ENCODE data around the gene GSTO1.

Gene GSTO1

DNA sequence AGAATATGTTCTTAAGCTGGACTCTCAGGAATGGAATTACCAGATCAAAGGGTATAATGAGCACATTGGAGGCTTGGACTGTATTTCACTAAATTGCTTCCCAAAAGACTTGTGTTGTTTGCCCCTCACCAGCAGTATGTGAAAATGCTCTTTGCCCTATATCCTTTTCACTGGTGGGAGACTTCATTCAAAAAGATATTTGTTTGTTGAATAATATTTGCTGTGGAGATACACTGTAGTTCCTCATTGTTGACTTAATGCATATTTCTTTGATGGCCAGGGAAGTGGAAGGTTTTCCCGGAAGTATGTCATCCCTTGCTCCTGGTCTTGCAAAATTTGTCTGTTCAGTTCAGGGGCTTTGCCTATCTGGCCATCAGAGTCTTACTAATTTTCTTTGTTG, 33.7 kb downstream of the GSTO1 start (continued):
- TF ChIP-seq ZNF501 (tag by site-specific recombination; IDR thresholded peaks at IDR 0.05): no peak

DNA sequence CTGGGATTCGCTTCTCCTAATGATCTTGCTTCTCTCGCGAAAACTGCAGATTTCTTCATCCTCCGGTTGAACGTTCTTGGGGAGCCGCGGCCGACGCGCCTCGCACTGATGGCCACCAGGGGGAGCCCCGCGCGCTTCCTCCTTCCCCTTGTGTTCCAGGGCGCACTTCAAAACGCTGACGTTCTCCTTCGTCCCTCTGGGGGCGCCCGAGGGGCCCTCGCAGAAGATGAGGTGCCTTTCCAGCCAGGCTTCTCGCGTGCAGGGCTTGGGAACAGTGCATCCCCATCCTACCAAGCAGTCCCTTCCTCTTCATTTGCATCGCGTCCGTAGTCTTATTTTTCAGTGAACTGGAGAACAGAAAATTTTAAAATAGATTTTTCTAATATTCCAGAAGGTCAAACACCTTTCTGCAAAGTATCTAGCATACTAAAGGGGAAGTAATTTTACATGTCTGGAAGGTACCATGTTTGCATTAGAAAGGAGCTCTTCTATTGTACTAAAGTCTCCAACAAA, 36.8 kb downstream of the GSTO1 start:
- Histone ChIP-seq H3K9me3 (ENCODE audit: control insufficient read depth, insufficient read depth, low read depth, low read length) (no peaks in the 10 kb centered on the region), H3K36me3 (ENCODE audit: control insufficient read depth in 2 of 2, insufficient read depth in 1 of 2, low read length in 2 of 2) (no peaks in the 10 kb centered on the region), H3K4me3 (ENCODE audit: low read depth, low read length) (no peak overlapping the region), H3K4me1 (ENCODE audit: control insufficient read depth, insufficient read depth, low read length) (no peaks in the 10 kb centered on the region; the same call in 1 of the 2 replicates), H3K27ac (ENCODE audit: extremely low read depth, low read depth, low read length) (no peak overlapping the region)
- ChIA-PET CTCF (interaction anchor here (0.6 to 14.0 kb wide), 51 partner anchors 9 to 754 kb away, joined by 3 to 289 read pairs (median 4); partner anchors contain the start of genes CFAP58 and ITPRIP), POLR2A (no interaction called here)
- TF ChIP-seq GLI4 (tag by site-specific recombination; IDR thresholded peaks at IDR 0.05) (no peak), ZNF433 (tag by site-specific recombination; IDR thresholded peaks at IDR 0.05; ENCODE audit: low read depth) (no peak), ZNF394 (tag by site-specific recombination; IDR thresholded peaks at IDR 0.05; ENCODE audit: borderline replicate concordance) (peak; percentile 72; the same call in 1 of the 2 replicates), ZNF660 (tag by site-specific recombination; IDR thresholded peaks at IDR 0.05) (peak; percentile 94), ZNF416 (tag by site-specific recombination; IDR thresholded peaks at IDR 0.05) (no peak), ZSCAN30 (tag by site-specific recombination; IDR thresholded peaks at IDR 0.05) (peak; percentile 69; the same call in 1 of the 2 replicates), ZNF654 (tag by site-specific recombination; IDR thresholded peaks at IDR 0.05; ENCODE audit: low read depth) (peak; percentile 74), ZNF184 (tag by site-specific recombination; IDR thresholded peaks at IDR 0.05) (peak; percentile 53; the same call in 1 of the 2 replicates), SP7 (tag by site-specific recombination; IDR thresholded peaks at IDR 0.05) (peak; percentile 35; the same call in 1 of the 2 replicates), ZBTB17 (tag by site-specific recombination; IDR thresholded peaks at IDR 0.05) (peak; percentile 54; the same call in 1 of the 2 replicates), ZNF24 (tag by site-specific recombination; IDR thresholded peaks at IDR 0.05) (0 out of 2 replicates have a peak, but pooled peaks have one; percentile 34)
- TF ChIP-seq, protein P1, sequence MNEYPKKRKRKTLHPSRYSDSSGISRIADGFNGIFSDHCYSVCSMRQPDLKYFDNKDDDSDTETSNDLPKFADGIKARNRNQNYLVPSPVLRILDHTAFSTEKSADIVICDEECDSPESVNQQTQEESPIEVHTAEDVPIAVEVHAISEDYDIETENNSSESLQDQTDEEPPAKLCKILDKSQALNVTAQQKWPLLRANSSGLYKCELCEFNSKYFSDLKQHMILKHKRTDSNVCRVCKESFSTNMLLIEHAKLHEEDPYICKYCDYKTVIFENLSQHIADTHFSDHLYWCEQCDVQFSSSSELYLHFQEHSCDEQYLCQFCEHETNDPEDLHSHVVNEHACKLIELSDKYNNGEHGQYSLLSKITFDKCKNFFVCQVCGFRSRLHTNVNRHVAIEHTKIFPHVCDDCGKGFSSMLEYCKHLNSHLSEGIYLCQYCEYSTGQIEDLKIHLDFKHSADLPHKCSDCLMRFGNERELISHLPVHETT (tag by site-specific recombination; IDR thresholded peaks at IDR 0.05): 0 out of 2 replicates have a peak, but pooled peaks have one; percentile 46
- TF ChIP-seq, protein P2, sequence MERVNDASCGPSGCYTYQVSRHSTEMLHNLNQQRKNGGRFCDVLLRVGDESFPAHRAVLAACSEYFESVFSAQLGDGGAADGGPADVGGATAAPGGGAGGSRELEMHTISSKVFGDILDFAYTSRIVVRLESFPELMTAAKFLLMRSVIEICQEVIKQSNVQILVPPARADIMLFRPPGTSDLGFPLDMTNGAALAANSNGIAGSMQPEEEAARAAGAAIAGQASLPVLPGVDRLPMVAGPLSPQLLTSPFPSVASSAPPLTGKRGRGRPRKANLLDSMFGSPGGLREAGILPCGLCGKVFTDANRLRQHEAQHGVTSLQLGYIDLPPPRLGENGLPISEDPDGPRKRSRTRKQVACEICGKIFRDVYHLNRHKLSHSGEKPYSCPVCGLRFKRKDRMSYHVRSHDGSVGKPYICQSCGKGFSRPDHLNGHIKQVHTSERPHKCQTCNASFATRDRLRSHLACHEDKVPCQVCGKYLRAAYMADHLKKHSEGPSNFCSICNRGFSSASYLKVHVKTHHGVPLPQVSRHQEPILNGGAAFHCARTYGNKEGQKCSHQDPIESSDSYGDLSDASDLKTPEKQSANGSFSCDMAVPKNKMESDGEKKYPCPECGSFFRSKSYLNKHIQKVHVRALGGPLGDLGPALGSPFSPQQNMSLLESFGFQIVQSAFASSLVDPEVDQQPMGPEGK (tag by site-specific recombination; IDR thresholded peaks at IDR 0.05): 0 out of 2 replicates have a peak, but pooled peaks have one; percentile 25
- TF ChIP-seq, protein P3, sequence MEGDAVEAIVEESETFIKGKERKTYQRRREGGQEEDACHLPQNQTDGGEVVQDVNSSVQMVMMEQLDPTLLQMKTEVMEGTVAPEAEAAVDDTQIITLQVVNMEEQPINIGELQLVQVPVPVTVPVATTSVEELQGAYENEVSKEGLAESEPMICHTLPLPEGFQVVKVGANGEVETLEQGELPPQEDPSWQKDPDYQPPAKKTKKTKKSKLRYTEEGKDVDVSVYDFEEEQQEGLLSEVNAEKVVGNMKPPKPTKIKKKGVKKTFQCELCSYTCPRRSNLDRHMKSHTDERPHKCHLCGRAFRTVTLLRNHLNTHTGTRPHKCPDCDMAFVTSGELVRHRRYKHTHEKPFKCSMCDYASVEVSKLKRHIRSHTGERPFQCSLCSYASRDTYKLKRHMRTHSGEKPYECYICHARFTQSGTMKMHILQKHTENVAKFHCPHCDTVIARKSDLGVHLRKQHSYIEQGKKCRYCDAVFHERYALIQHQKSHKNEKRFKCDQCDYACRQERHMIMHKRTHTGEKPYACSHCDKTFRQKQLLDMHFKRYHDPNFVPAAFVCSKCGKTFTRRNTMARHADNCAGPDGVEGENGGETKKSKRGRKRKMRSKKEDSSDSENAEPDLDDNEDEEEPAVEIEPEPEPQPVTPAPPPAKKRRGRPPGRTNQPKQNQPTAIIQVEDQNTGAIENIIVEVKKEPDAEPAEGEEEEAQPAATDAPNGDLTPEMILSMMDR (tag by site-specific recombination; IDR thresholded peaks at IDR 0.05): peak; percentile 98
- TF ChIP-seq, protein P4, sequence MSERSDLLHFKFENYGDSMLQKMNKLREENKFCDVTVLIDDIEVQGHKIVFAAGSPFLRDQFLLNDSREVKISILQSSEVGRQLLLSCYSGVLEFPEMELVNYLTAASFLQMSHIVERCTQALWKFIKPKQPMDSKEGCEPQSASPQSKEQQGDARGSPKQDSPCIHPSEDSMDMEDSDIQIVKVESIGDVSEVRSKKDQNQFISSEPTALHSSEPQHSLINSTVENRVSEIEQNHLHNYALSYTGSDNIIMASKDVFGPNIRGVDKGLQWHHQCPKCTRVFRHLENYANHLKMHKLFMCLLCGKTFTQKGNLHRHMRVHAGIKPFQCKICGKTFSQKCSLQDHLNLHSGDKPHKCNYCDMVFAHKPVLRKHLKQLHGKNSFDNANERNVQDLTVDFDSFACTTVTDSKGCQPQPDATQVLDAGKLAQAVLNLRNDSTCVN (tag by site-specific recombination; optimal IDR thresholded peaks at IDR 0.05): peak; percentile 14
- TF ChIP-seq, protein P5, sequence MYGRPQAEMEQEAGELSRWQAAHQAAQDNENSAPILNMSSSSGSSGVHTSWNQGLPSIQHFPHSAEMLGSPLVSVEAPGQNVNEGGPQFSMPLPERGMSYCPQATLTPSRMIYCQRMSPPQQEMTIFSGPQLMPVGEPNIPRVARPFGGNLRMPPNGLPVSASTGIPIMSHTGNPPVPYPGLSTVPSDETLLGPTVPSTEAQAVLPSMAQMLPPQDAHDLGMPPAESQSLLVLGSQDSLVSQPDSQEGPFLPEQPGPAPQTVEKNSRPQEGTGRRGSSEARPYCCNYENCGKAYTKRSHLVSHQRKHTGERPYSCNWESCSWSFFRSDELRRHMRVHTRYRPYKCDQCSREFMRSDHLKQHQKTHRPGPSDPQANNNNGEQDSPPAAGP (tag by site-specific recombination; IDR thresholded peaks at IDR 0.05): peak; percentile 74
- TF ChIP-seq, protein P6, sequence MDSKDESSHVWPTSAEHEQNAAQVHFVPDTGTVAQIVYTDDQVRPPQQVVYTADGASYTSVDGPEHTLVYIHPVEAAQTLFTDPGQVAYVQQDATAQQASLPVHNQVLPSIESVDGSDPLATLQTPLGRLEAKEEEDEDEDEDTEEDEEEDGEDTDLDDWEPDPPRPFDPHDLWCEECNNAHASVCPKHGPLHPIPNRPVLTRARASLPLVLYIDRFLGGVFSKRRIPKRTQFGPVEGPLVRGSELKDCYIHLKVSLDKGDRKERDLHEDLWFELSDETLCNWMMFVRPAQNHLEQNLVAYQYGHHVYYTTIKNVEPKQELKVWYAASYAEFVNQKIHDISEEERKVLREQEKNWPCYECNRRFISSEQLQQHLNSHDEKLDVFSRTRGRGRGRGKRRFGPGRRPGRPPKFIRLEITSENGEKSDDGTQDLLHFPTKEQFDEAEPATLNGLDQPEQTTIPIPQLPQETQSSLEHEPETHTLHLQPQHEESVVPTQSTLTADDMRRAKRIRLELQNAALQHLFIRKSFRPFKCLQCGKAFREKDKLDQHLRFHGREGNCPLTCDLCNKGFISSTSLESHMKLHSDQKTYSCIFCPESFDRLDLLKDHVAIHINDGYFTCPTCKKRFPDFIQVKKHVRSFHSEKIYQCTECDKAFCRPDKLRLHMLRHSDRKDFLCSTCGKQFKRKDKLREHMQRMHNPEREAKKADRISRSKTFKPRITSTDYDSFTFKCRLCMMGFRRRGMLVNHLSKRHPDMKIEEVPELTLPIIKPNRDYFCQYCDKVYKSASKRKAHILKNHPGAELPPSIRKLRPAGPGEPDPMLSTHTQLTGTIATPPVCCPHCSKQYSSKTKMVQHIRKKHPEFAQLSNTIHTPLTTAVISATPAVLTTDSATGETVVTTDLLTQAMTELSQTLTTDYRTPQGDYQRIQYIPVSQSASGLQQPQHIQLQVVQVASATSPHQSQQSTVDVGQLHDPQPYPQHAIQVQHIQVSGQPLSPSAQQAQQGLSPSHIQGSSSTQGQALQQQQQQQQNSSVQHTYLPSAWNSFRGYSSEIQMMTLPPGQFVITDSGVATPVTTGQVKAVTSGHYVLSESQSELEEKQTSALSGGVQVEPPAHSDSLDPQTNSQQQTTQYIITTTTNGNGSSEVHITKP (tag by site-specific recombination; IDR thresholded peaks at IDR 0.05): peak; percentile 76
- TF ChIP-seq, protein P7, sequence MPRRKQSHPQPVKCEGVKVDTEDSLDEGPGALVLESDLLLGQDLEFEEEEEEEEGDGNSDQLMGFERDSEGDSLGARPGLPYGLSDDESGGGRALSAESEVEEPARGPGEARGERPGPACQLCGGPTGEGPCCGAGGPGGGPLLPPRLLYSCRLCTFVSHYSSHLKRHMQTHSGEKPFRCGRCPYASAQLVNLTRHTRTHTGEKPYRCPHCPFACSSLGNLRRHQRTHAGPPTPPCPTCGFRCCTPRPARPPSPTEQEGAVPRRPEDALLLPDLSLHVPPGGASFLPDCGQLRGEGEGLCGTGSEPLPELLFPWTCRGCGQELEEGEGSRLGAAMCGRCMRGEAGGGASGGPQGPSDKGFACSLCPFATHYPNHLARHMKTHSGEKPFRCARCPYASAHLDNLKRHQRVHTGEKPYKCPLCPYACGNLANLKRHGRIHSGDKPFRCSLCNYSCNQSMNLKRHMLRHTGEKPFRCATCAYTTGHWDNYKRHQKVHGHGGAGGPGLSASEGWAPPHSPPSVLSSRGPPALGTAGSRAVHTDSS (tag by site-specific recombination; IDR thresholded peaks at IDR 0.05): peak; percentile 28; the same call in 1 of the 2 replicates
- TF ChIP-seq, protein P8, sequence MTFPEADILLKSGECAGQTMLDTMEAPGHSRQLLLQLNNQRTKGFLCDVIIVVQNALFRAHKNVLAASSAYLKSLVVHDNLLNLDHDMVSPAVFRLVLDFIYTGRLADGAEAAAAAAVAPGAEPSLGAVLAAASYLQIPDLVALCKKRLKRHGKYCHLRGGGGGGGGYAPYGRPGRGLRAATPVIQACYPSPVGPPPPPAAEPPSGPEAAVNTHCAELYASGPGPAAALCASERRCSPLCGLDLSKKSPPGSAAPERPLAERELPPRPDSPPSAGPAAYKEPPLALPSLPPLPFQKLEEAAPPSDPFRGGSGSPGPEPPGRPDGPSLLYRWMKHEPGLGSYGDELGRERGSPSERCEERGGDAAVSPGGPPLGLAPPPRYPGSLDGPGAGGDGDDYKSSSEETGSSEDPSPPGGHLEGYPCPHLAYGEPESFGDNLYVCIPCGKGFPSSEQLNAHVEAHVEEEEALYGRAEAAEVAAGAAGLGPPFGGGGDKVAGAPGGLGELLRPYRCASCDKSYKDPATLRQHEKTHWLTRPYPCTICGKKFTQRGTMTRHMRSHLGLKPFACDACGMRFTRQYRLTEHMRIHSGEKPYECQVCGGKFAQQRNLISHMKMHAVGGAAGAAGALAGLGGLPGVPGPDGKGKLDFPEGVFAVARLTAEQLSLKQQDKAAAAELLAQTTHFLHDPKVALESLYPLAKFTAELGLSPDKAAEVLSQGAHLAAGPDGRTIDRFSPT (tag by site-specific recombination; IDR thresholded peaks at IDR 0.05): no peak
